IPS-18a (cell line): Measurements from ENCODE around the gene FSD2.
A peak's percentile ranks its signal among the peaks of the same experiment; 100 is the strongest.
"Not testable (repeated sequence)": the region's sequence is repeated elsewhere in the genome, so short reads cannot be mapped to it uniquely, and the experiment has no call there.

ENCODE experiments used
- H3K27ac ChIP-seq: one replicate; pipeline ENCODE4 v1.5.1; 2013; ENCODE audit warnings: low read length
- H3K27me3 ChIP-seq: one replicate; pipeline ENCODE4 v1.6.1; 2013; ENCODE audit warnings: mild to moderate bottlenecking, low read length; ENCODE audit not compliant: control insufficient read depth, insufficient read depth
- H3K36me3 ChIP-seq: one replicate; pipeline ENCODE4 v1.6.1; 2013; ENCODE audit warnings: low read depth, low read length; ENCODE audit not compliant: control insufficient read depth
- H3K4me1 ChIP-seq: one replicate; pipeline ENCODE4 v1.6.1; 2013; ENCODE audit warnings: low read depth, low read length; ENCODE audit not compliant: control insufficient read depth
- H3K4me3 ChIP-seq: one replicate; pipeline ENCODE4 v1.5.1; 2013; ENCODE audit warnings: low read length
- H3K9ac ChIP-seq: one replicate; pipeline ENCODE4 v1.6.1; 2013; ENCODE audit warnings: mild to moderate bottlenecking, low read length, moderate library complexity
- H3K9me3 ChIP-seq: one replicate; pipeline ENCODE4 v1.6.1; 2013; ENCODE audit warnings: low read depth, low read length; ENCODE audit not compliant: control insufficient read depth

Gene FSD2

DNA sequence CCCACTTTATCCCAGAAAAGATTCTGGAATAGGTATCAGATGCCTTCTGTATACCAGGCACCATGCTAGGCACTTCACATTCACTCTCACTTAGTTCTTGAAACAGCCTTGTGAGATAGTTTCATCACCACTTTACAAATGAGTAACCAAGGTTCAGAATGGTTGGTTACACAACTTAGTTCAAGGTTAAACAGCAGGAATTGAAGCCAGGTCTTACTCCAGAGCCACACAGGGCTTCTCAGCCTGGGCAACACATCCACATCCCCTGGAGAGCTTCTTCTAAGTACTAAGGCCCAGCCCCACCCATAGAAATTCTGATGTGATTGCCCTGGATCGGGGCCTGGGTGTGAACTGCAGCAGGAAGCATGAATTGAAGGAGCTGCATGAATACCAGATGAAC is 22.2 kb upstream of the FSD2 start:
- no peaks in the 10 kb centered on the region for H3K9me3 ChIP-seq
- peaks cover 7% of the 10 kb centered on the region for H3K36me3 ChIP-seq
- H3K9ac ChIP-seq = no peak overlapping the region
- H3K27ac ChIP-seq = no peak overlapping the region
- H3K4me3 ChIP-seq = no peak overlapping the region
- no peaks in the 10 kb centered on the region for H3K4me1 ChIP-seq
- H3K27me3 ChIP-seq = no peaks in the 10 kb centered on the region

DNA sequence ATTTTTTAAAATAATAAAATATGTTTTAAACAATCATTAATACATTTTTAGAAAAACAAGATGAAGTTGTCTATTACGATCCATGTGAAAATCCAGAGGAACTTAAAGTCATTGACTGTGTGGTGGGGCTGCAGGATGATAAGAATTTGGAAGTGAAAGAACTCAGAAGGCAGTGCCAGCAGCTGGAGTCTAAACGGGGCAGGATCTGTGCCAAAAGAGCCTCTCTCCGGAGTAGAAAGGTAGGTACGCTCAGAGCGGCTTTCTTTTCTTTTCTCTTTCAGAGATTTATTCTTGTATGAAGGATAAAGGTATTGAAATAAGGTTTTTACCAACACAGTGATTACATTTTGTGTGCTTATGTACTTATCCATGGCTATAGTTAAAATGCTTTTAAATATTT is 17.2 kb upstream of the FSD2 start:
- no peaks in the 10 kb centered on the region for H3K4me1 ChIP-seq
- H3K36me3 ChIP-seq = peaks cover 10% of the 10 kb centered on the region
- no peak overlapping the region for H3K9ac ChIP-seq
- no peak overlapping the region for H3K4me3 ChIP-seq
- H3K9me3 ChIP-seq = no peaks in the 10 kb centered on the region
- no peak overlapping the region for H3K27ac ChIP-seq
- no peaks in the 10 kb centered on the region for H3K27me3 ChIP-seq

GRCh38 chr15:82821851-82822250 is 16.0 kb upstream of the FSD2 start:
- H3K9me3 ChIP-seq, H3K4me3 ChIP-seq, H3K27me3 ChIP-seq, H3K27ac ChIP-seq, H3K4me1 ChIP-seq, H3K36me3 ChIP-seq, H3K9ac ChIP-seq: not testable (repeated sequence)

DNA sequence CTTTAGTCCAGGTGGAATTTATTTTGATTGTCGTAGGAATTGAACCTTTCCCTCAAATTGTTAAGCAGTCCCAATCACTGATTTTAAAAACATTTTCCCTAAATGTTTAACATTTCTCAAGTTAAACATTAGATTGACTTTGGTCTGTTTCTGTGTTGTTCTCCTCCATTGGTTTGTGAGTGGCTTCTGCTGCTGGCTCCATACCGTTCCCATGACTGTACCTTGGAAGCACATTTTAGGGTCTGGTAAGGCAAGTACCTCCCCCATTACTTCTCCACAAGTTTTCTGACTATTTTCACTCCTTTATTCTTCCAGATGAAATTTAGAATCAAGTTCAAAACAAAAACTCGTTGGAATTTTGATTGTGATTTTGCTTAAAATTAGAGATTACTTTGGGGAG is 15.5 kb upstream of the FSD2 start:
- H3K4me1 ChIP-seq, H3K9me3 ChIP-seq, H3K27ac ChIP-seq, H3K9ac ChIP-seq, H3K27me3 ChIP-seq, H3K4me3 ChIP-seq, H3K36me3 ChIP-seq: not testable (repeated sequence)

DNA sequence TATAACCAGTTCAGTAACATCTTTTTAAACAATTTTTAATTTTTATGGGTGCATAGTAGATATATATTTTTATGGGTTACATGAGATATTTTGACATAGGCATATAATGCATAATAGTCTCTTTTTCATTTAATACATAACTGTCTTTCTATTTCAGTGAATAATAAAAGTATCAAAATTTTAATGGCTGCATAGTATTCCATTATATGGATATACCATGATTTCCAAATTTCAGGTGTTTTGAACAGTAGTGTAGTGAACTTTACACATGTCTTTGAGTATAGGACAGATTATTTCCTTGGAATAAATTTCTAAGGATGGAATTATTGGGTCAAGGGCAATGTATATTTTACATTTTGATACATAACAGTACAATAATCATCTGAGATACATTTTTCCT is 14.3 kb upstream of the FSD2 start:
- Histone ChIP-seq H3K4me3 (no peak overlapping the region), H3K9ac (no peak overlapping the region), H3K36me3 (peaks cover 7% of the 10 kb centered on the region), H3K27me3 (no peaks in the 10 kb centered on the region), H3K9me3 (no peaks in the 10 kb centered on the region), H3K4me1 (no peaks in the 10 kb centered on the region), H3K27ac (no peak overlapping the region)

GRCh38 chr15:82812994-82813393 is 7.1 kb upstream of the FSD2 start:
- Histone ChIP-seq H3K4me3 (no peak overlapping the region), H3K27me3 (peaks cover 13% of the 10 kb centered on the region), H3K36me3 (no peaks in the 10 kb centered on the region), H3K9me3 (no peaks in the 10 kb centered on the region), H3K9ac (no peak overlapping the region), H3K27ac (no peak overlapping the region), H3K4me1 (peaks cover 11% of the 10 kb centered on the region)

- Histone ChIP-seq H3K27ac (no peak overlapping the region), H3K4me3 (peak overlapping the region; percentile 86), H3K36me3 (no peaks in the 10 kb centered on the region), H3K4me1 (peaks cover 11% of the 10 kb centered on the region), H3K27me3 (peaks cover 13% of the 10 kb centered on the region), H3K9ac (peak overlapping the region; percentile 41), H3K9me3 (no peaks in the 10 kb centered on the region)
Measured at GRCh38 chr15:82810890-82811426, 5.1 kb upstream of the FSD2 start.

DNA sequence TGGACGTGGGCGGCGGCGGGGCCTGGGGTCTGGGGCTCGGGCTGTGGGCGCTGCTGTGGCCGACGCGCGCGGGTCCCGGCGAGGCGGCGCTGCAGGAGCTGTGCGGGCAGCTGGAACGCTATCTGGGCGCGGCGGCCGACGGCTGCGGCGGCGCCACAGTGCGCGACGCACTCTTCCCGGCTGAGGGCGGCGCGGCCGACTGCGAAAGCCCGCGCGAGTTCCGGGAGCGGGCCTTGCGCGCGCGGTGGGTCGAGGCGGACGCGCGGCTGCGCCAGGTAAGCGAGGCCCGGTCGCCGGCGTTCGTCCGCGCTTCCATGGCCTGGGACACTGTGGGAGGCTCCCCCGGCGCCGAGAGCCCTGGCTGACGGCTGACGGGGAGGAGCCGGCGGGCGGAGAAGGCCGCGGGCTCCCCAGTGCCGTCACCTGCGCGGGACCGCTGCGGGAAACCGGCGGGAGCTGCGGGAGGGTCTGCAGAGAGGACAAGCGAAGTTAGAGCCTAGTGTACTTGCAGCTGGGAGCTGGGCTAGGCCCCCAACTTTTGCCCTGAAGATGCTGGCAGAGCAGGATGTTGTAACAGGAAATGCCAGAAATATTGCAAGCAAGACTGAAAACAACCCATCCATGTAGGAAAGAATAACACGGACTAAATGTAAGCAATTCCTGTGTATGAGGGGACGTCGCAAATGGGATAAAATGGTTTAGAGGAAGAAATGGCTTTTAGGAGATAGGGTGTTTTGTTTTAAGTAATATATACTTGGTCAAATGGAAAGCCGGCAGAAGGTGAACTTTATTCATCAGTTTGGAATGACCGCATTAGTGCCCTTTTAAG is 4.4 kb upstream of the FSD2 start:
- H3K4me1 ChIP-seq = peaks cover 11% of the 10 kb centered on the region
- H3K9ac ChIP-seq = peak overlapping the region; percentile 41
- H3K36me3 ChIP-seq = no peaks in the 10 kb centered on the region
- H3K27me3 ChIP-seq = peaks cover 13% of the 10 kb centered on the region
- peak overlapping the region; percentile 86 for H3K4me3 ChIP-seq
- H3K27ac ChIP-seq = no peak overlapping the region
- H3K9me3 ChIP-seq = no peaks in the 10 kb centered on the region

GRCh38 chr15:82809308-82810060 is 3.6 kb upstream of the FSD2 start, which contains the start of gene WHAMM:
TSS of gene WHAMM (plus strand) at chr15:82809628. CDS start at chr15:82809727, 99 bp downstream.
- Histone ChIP-seq H3K27ac (no peak within 1 kb of the TSS), H3K36me3 (no peaks in the 10 kb centered on the region), H3K9me3 (no peaks in the 10 kb centered on the region), H3K9ac (peak within 1 kb of the TSS; percentile 54), H3K4me3 (peak within 1 kb of the TSS; percentile 86), H3K4me1 (peaks cover 11% of the 10 kb centered on the region), H3K27me3 (peaks cover 13% of the 10 kb centered on the region)

DNA sequence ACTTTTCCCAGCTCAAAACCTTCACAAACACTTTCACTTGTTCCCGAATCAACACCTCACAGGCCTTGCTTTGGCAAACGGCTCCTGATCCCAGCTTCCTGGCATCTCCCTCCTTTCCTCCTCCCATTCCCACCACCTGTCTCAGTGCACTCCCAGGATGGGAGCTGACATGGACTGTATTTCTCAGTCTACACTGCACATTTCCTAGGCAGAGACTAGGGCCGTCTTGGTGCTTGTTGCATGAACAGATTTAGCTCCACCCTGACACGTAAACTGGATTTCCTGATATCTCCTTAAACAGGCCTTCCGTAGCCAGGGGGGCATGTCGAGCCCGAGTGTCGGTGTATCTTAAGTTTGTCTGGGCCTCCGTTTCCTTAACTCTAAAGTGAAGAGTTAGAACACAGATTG is 2.8 kb upstream of the FSD2 start:
- Histone ChIP-seq H3K4me1 (peaks cover 11% of the 10 kb centered on the region), H3K9ac (no peak overlapping the region), H3K27me3 (peaks cover 13% of the 10 kb centered on the region), H3K36me3 (no peaks in the 10 kb centered on the region), H3K27ac (no peak overlapping the region), H3K9me3 (no peaks in the 10 kb centered on the region), H3K4me3 (no peak overlapping the region)

DNA sequence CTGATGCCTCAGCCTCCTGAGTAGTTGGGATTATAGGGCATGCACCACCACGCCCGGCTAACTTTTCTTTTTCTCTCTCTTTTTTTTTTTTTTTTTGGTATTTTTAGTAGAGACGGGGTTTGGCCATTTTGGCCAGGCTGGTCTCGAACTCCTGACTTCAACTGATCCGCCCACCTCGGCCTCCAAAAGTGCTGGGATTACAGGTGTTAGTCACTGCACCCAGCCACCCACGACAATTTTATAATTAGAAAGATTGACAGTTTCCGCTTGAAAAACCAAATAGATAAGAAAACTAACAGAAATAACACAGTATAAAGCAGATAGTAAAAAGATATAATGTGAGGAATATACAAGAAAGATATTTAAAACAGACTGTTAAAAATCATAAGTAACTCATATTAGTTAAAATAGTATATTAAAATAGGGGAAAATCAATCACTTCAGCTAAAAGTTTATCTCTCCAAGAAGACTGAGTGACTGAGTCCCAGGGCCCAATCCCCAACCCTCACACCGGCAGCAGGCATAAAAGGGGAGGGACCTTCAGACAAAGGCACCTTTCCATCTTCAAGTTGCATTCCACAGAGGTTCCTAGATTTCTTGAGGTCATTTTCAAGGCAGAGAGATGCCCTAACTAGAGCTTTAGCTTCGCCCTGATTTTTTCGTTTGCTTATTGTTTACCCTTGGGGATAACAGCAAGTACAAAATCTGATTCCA is 2.2 kb upstream of the FSD2 start:
- no peak overlapping the region for H3K4me3 ChIP-seq
- peaks cover 11% of the 10 kb centered on the region for H3K4me1 ChIP-seq
- H3K27me3 ChIP-seq = peaks cover 13% of the 10 kb centered on the region
- no peaks in the 10 kb centered on the region for H3K9me3 ChIP-seq
- no peak overlapping the region for H3K9ac ChIP-seq
- H3K36me3 ChIP-seq = no peaks in the 10 kb centered on the region
- no peak overlapping the region for H3K27ac ChIP-seq
